ENCODE measurements around the gene IGSF6.

IGSF6 gene

GRCh38 chr16:21611556-21612384, 40.6 kb downstream of the IGSF6 start:
- no peak for TF ChIP-seq POLR2AphosphoS5 (IDR thresholded peaks at IDR 0.05; ENCODE audit: low read depth, low read length)
- no peak for TF ChIP-seq FOXP2 (optimal IDR thresholded peaks at IDR 0.05; ENCODE audit: borderline replicate concordance, extremely low read depth, extremely low read length, insufficient read depth)
- TF ChIP-seq REST (IDR thresholded peaks at IDR 0.05; ENCODE audit: insufficient read depth in 1 of 2, low read depth in 2 of 2, low read length in 2 of 2) = no peak
- no peak for TF ChIP-seq SIN3A (IDR thresholded peaks at IDR 0.05; ENCODE audit: borderline replicate concordance, insufficient read depth, low read length)

- no peak for TF ChIP-seq POLR2AphosphoS5 (IDR thresholded peaks at IDR 0.05; ENCODE audit: low read depth, low read length)
- no peak for TF ChIP-seq SIN3A (IDR thresholded peaks at IDR 0.05; ENCODE audit: borderline replicate concordance, insufficient read depth, low read length)
- TF ChIP-seq TAF1 (IDR thresholded peaks at IDR 0.05; ENCODE audit: borderline replicate concordance, insufficient read depth, low read length) = no peak
- no peak for TF ChIP-seq REST (IDR thresholded peaks at IDR 0.05; ENCODE audit: insufficient read depth in 1 of 2, low read depth in 2 of 2, low read length in 2 of 2)
- TF ChIP-seq FOXP2 (optimal IDR thresholded peaks at IDR 0.05; ENCODE audit: borderline replicate concordance, extremely low read depth, extremely low read length, insufficient read depth) = no peak
Measured at GRCh38 chr16:21611198-21611555, 41.2 kb downstream of the IGSF6 start.

GRCh38 chr16:21610766-21611165, 41.6 kb downstream of the IGSF6 start:
- TF ChIP-seq FOXP2 (optimal IDR thresholded peaks at IDR 0.05; ENCODE audit: borderline replicate concordance, extremely low read depth, extremely low read length, insufficient read depth) (no peak), TAF1 (IDR thresholded peaks at IDR 0.05; ENCODE audit: borderline replicate concordance, insufficient read depth, low read length) (no peak), REST (IDR thresholded peaks at IDR 0.05; ENCODE audit: insufficient read depth in 1 of 2, low read depth in 2 of 2, low read length in 2 of 2) (no peak), SIN3A (IDR thresholded peaks at IDR 0.05; ENCODE audit: borderline replicate concordance, insufficient read depth, low read length) (no peak), POLR2AphosphoS5 (IDR thresholded peaks at IDR 0.05; ENCODE audit: low read depth, low read length) (no peak)

GRCh38 chr16:21610006-21610544, 42.3 kb downstream of the IGSF6 start:
- TF ChIP-seq POLR2AphosphoS5 (IDR thresholded peaks at IDR 0.05; ENCODE audit: low read depth, low read length) (no peak), TAF1 (IDR thresholded peaks at IDR 0.05; ENCODE audit: borderline replicate concordance, insufficient read depth, low read length) (no peak), REST (IDR thresholded peaks at IDR 0.05; ENCODE audit: insufficient read depth in 1 of 2, low read depth in 2 of 2, low read length in 2 of 2) (no peak)

Data from PFSK-1 (cell line).